Pancreas (tissue), 10 donors: ENCODE measurements around the gene POLRMT. TPM values are rescaled to one million over a fixed set of nuclear protein-coding genes. Genes with fewer than 3 reads are reported as not detected.

ENCODE experiments used
- ATAC-seq, 4 donors: fragments of 200-7000 bp; cut with Tn5 transposase; one replicate each; pipeline versions ENCODE4 v1.8.0 to v1.9.1; 2020; ENCODE audit warnings: mild to moderate bottlenecking in 4 of 4, moderate library complexity in 4 of 4
- DNase-seq, 6 donors: peaks; one replicate each; pipeline ENCODE4 v3.0.0-alpha.2; 2020
- FAIRE-seq: peaks from 2 replicates; lab custom pipeline; 2012; peaks lifted over from hg19 to GRCh38; lab: Jason Lieb, UNC
- H3K27ac ChIP-seq, 4 donors: fragments of 200-600 bp; sonication (generic); 1 replicate in 3 of 4; 2 replicates in 1 of 4; pipeline versions ENCODE4 v1.5.0 to v1.8.0; 2020
- H3K27me3 ChIP-seq, 4 donors: fragments of 200-600 bp; one replicate each; pipeline ENCODE4 v1.8.0; 2021
- H3K36me3 ChIP-seq, 3 donors: fragments of 200-600 bp; sonication (generic) in 1 of 3; one replicate each; pipeline versions ENCODE4 v1.5.0 to v1.8.0; 2020 to 2021
- H3K4me1 ChIP-seq, 3 donors: fragments of 200-600 bp; one replicate each; pipeline ENCODE4 v1.8.0; 2021
- H3K4me3 ChIP-seq, 4 donors: fragments of 200-600 bp; sonication (generic) in 2 of 4; one replicate each; pipeline versions ENCODE4 v1.5.0 to v1.8.0; 2020 to 2021
- H3K9me3 ChIP-seq, 4 donors: fragments of 200-600 bp; one replicate each; pipeline ENCODE4 v1.8.0; 2021
- CTCF ChIP-seq, 4 donors: fragments of 200-600 bp; sonication (generic) in 3 of 4; IDR thresholded peaks; one replicate each; pipeline versions ENCODE4 v1.5.0 to v1.8.0; 2021; ENCODE audit warnings: antibody characterized with exemption in 4 of 4
- WGBS, 2 donors: extraction: QIAGEN DNeasy Blood & Tissue Kit; methylation state at CpG; one replicate each; pipeline ENCODE4 v1.1.7; 2013; 5-methylcytosine and 5-hydroxymethylcytosine counted together
- intact Hi-C, 3 donors: fragments of 100-400 bp; cut with DNase I; formaldehyde crosslinking; loops; one replicate each; pipeline versions ENCODE4 v1.11.1 to v1.14.2; 2022
- polyA plus RNA-seq, 2 donors: library from polyadenylated mRNA; stranded (reverse); fragments of 200-250 nt; gene quantifications; one replicate each; pipeline ENCODE4 v1.2.3, GENCODE V29; 2013
- total RNA-seq, 6 donors: library from RNA; stranded (reverse); fragmentation: NEBNext Ultra II Directional in 4 of 6; extraction: Animal tissue kit (Norgen Biotek cat#: 25700) in 4 of 6; gene quantifications; one replicate each; pipeline versions ENCODE4 v1.2.1 to v1.2.4, GENCODE V29; 2021 to 2023
- donor health status: healthy with polysubstance abuse.
- donor health status: DM: no; HTN: no; CAD: no; lungs with moderate emphysema.
- donor health status: DM: no; HTN: no; CAD: no.
- donor health status: control.
- donor health status: control.
- donor health status: Bipolar disorder and iron deficiency.
- donor health status: DM: yes; HTN: yes; CAD: no.
- donor health status: DM: no; HTN: no; CAD: no.
- donor health status: DM: no; HTN: no; CAD: no.
- donor health status: DM: yes; HTN: yes; CAD: no.

POLRMT gene
- total and polyA plus RNA-seq, 8 donors, result 19.3 to 101 (median 28.1) TPM

GRCh38 chr19:642767-643727 is 9.7 kb upstream of the POLRMT start:
- Histone ChIP-seq H3K27me3 (no peaks in the 10 kb centered on the region), H3K9me3 (no peaks in the 10 kb centered on the region), H3K27ac (no peak overlapping the region), H3K36me3 (peaks cover 0 to 18% (median 12%) of the 10 kb centered on the region in 3 donors), H3K4me1 (no peaks in the 10 kb centered on the region), H3K4me3 (no peak overlapping the region)
- 86 to 87% methylated on average over 58 to 70 of the region's 70 CpGs for WGBS, 2 donors
- no peak for FAIRE-seq
- intact Hi-C loops, result no loop called here
- DNase-seq, result peak in 1 of 6 donors; percentile 77
- no peak for TF ChIP-seq CTCF (IDR thresholded peaks at IDR 0.05)
- ATAC-seq, result no peak

- H3K27me3 ChIP-seq, result no peaks in the 10 kb centered on the region
- DNase-seq (peak in 1 of 6 donors; percentile 72), ATAC-seq (no peak), FAIRE-seq (no peak)
- H3K9me3 ChIP-seq, result no peaks in the 10 kb centered on the region
- H3K36me3 ChIP-seq, result peaks cover 0 to 4% (median 3%) of the 10 kb centered on the region in 3 donors
- no peak overlapping the region for H3K27ac ChIP-seq
- no peak overlapping the region for H3K4me3 ChIP-seq
- 84 to 85% methylated on average over 17 of the region's 17 CpGs for WGBS, 2 donors
- no peaks in the 10 kb centered on the region for H3K4me1 ChIP-seq
- intact Hi-C loops, result no loop called here
- no peak for TF ChIP-seq CTCF (IDR thresholded peaks at IDR 0.05)
Measured at GRCh38 chr19:641702-642101, 8.4 kb upstream of the POLRMT start.

GRCh38 chr19:640606-641189 is 7.4 kb upstream of the POLRMT start:
- H3K27me3 ChIP-seq, result no peaks in the 10 kb centered on the region
- H3K36me3 ChIP-seq, result no peaks in the 10 kb centered on the region
- DNase-seq (peak in 1 of 6 donors; percentile 78), ATAC-seq (no peak), FAIRE-seq (no peak)
- no peak overlapping the region for H3K27ac ChIP-seq
- TF ChIP-seq CTCF (IDR thresholded peaks at IDR 0.05), result no peak
- no peaks in the 10 kb centered on the region for H3K9me3 ChIP-seq
- no peak overlapping the region for H3K4me3 ChIP-seq
- intact Hi-C loops, result no loop called here
- no peaks in the 10 kb centered on the region for H3K4me1 ChIP-seq
- WGBS, 2 donors, result 86 to 88% methylated on average over 26 to 31 of the region's 31 CpGs

- H3K9me3 ChIP-seq, result no peaks in the 10 kb centered on the region
- H3K4me3 ChIP-seq, result peak overlapping the region in 2 of 4 donors; percentile 18 to 44
- no peaks in the 10 kb centered on the region for H3K27me3 ChIP-seq
- FAIRE-seq (no peak), ATAC-seq (no peak), DNase-seq (peak in 1 of 6 donors; percentile 82)
- TF ChIP-seq CTCF (IDR thresholded peaks at IDR 0.05), result no peak
- no peaks in the 10 kb centered on the region for H3K36me3 ChIP-seq
- no peak overlapping the region for H3K27ac ChIP-seq
- H3K4me1 ChIP-seq, result no peaks in the 10 kb centered on the region
- 50 to 54% methylated on average over 16 to 25 of the region's 25 CpGs for whole genome bisulfite sequencing, 2 donors
- intact Hi-C loops, result no loop called here
Measured at GRCh38 chr19:640161-640558, 6.8 kb upstream of the POLRMT start.
